HG02885 (cell line): ENCODE data around the gene ANKRD11.

ENCODE experiments used
- ATAC-seq: cut with Tn5 transposase; IDR thresholded peaks from one replicate; pipeline ENCODE4 v1.9.1; 2021; ENCODE audit warnings: mild to moderate bottlenecking; ENCODE audit not compliant: unreplicated experiment, poor library complexity

Gene ANKRD11

GRCh38 chr16:89507214-89507833, 17.0 kb upstream of the ANKRD11 start:
- ATAC-seq, result no peak

- ATAC-seq, result no peak
Measured at GRCh38 chr16:89506791-89507191, 16.4 kb upstream of the ANKRD11 start.

GRCh38 chr16:89506113-89506504, 15.7 kb upstream of the ANKRD11 start:
- no peak for ATAC-seq

GRCh38 chr16:89505204-89506112, 15.1 kb upstream of the ANKRD11 start:
- ATAC-seq, result peak; percentile 40

GRCh38 chr16:89504091-89504490, 13.7 kb upstream of the ANKRD11 start:
- ATAC-seq, result no peak

GRCh38 chr16:89502081-89502843, 11.9 kb upstream of the ANKRD11 start:
- no peak for ATAC-seq

GRCh38 chr16:89499767-89500166, 9.4 kb upstream of the ANKRD11 start:
- ATAC-seq, result no peak

- no peak for ATAC-seq
Measured at GRCh38 chr16:89498839-89499238, 8.5 kb upstream of the ANKRD11 start.

- no peak for ATAC-seq
Measured at GRCh38 chr16:89495121-89495520, 4.8 kb upstream of the ANKRD11 start.

GRCh38 chr16:89493776-89494175, 3.4 kb upstream of the ANKRD11 start:
- ATAC-seq, result no peak

- ATAC-seq, result no peak
Measured at GRCh38 chr16:89491974-89492687, 1.8 kb upstream of the ANKRD11 start.

GRCh38 chr16:89491238-89491869, 993 bp upstream of the ANKRD11 start:
- ATAC-seq, result no peak

- no peak for ATAC-seq
Measured at GRCh38 chr16:89489898-89490438, 393 bp downstream of the ANKRD11 start.

GRCh38 chr16:89489040-89489897, 1.1 kb downstream of the ANKRD11 start:
- ATAC-seq, result no peak

GRCh38 chr16:89485701-89486246, 4.6 kb downstream of the ANKRD11 start:
- ATAC-seq, result no peak

GRCh38 chr16:89484923-89485679, 5.3 kb downstream of the ANKRD11 start:
- peak; percentile 38 for ATAC-seq

- no peak for ATAC-seq
Measured at GRCh38 chr16:89484041-89484501, 6.3 kb downstream of the ANKRD11 start.

GRCh38 chr16:89482817-89483205, 7.5 kb downstream of the ANKRD11 start:
- ATAC-seq, result no peak
